ENCODE results near the gene CCDC179. TPM values are rescaled to one million over a fixed set of nuclear protein-coding genes. Genes with fewer than 3 reads are reported as not detected.
A peak's percentile ranks its signal among the peaks of the same experiment; 100 is the strongest.

The CCDC179 gene
- total and polyA plus RNA-seq, 10 of the 15 experiments (the other 5 are each of a cell fraction or from before 2014, with no cell fraction given), result 0.16 TPM; not detected in 9

DNA sequence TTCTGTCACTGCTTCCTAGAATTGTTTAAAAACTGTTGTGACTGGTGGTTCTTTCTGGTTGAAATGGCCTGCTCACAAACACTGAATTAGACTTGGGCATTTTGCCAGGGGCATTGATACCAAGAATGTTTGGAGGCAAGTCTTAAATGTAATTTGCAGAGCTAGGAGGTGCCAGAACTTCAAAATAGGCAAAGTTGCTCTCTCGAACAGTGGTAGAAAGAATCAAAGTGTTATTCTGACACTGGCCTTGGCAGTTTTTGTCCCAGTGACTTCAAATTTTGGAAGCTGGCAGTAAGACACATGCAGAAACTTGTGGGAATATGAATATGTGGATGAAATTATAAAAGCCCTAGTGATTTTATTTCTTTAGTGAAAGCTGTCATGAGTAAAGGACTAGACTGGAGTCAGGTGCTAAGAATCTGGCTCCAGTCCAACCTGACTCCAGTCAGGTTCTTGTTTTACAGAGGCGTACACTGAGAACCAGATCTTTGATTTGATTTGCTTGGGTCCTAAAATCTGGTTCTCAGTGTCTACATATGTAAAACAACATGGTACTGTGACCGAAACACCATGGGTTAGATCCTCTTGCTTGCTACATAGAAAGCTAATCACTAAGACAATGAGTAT, 51.6 kb downstream of the CCDC179 start:
- DNase-seq (ENCODE audit: low read depth, low spot score), result no peak
- peak; percentile 45 for ATAC-seq
- BruUV-seq (replicated peaks), result no TSS peak
- no peak for FAIRE-seq
- intact Hi-C loops (cut with micrococcal nuclease; ENCODE audit: unreplicated experiment) (no loop called here), in situ Hi-C loops (cut with MboI) (no loop called here)
- RAD21 ChIA-PET (ENCODE audit: unreplicated experiment), result interaction anchor here (1.1 kb wide), 1 partner anchor 31 kb away, joined by 3 read pairs; no protein-coding TSS in a partner anchor
- H4K20me1 ChIP-seq (ENCODE audit: control insufficient read depth, insufficient read depth), result no peaks in the 10 kb centered on the region
- no peak overlapping the region for H3K9ac ChIP-seq (ENCODE audit: control insufficient read depth, insufficient read depth, low read length)
- H3K79me2 ChIP-seq (ENCODE audit: control insufficient read depth, insufficient read depth, low read length), result no peaks in the 10 kb centered on the region
- H3K36me3 ChIP-seq (ENCODE audit: control insufficient read depth in 2 of 2, insufficient read depth in 2 of 2, low read length in 1 of 2), result no peaks in the 10 kb centered on the region; a peak in 1 of 4 replicates
- peaks cover 5% of the 10 kb centered on the region; the same call in 1 of the 2 replicates for H3K4me1 ChIP-seq (ENCODE audit: control insufficient read depth, insufficient read depth, low read length)
- 75% methylated on average over 3 of the region's 3 CpGs for WGBS (ENCODE audit: insufficient coverage, insufficient replicate concordance, low lambda C conversion rate, missing lambda C conversion rate)
- CTCF ChIA-PET, result interaction anchor here (0.6 to 1.5 kb wide), 7 partner anchors 13 to 144 kb away, joined by 3 read pairs; partner anchors contain the start of gene SVIP
- POLR2A ChIA-PET, result interaction anchor here (0.8 kb wide), 1 partner anchor 8 kb away, joined by 5 read pairs; no protein-coding TSS in a partner anchor
- SMC1A ChIA-PET (ENCODE audit: uncharacterized antibody, unreplicated experiment), result interaction anchor here (1.0 to 1.7 kb wide), 3 partner anchors 11 to 17 kb away, joined by 3 read pairs; no protein-coding TSS in a partner anchor
- no peaks in the 10 kb centered on the region for H3K27me3 ChIP-seq (replicated peaks in 1 of 2; ENCODE audit: control insufficient read depth in 2 of 2, insufficient read depth in 2 of 2, low read length in 1 of 2)
- H3K4me2 ChIP-seq (ENCODE audit: control insufficient read depth, insufficient read depth), result peak overlapping the region; percentile 22; the same call in 1 of the 2 replicates
- peaks cover 6% of the 10 kb centered on the region for H3K9me3 ChIP-seq (replicated peaks; ENCODE audit: control insufficient read depth, insufficient read depth, low read length)
- H3K4me3 ChIP-seq, result no peak overlapping the region
- H2AFZ ChIP-seq (ENCODE audit: control insufficient read depth, low read depth, low read length), result no peak overlapping the region
- H3K27ac ChIP-seq (ENCODE audit: control insufficient read depth, insufficient read depth), result peak overlapping the region; percentile 45; the same call in 1 of the 2 replicates
- TF ChIP-seq POLR2AphosphoS2 (IDR thresholded peaks at IDR 0.05; ENCODE audit: low read depth, low read length) (no peak), ZNF592 (IDR thresholded peaks at IDR 0.05) (no peak), ATF2 (IDR thresholded peaks at IDR 0.05; ENCODE audit: low read length) (no peak), ZNF24 (IDR thresholded peaks at IDR 0.05) (no peak), SP1 (IDR thresholded peaks at IDR 0.05; ENCODE audit: low read depth, low read length) (no peak), IKZF1 (conservative IDR thresholded peaks at IDR 0.05) (no peak), SKIL (IDR thresholded peaks at IDR 0.05; ENCODE audit: low read depth, poor library complexity, severe bottlenecking) (no peak)
- TF ChIP-seq, protein P1, sequence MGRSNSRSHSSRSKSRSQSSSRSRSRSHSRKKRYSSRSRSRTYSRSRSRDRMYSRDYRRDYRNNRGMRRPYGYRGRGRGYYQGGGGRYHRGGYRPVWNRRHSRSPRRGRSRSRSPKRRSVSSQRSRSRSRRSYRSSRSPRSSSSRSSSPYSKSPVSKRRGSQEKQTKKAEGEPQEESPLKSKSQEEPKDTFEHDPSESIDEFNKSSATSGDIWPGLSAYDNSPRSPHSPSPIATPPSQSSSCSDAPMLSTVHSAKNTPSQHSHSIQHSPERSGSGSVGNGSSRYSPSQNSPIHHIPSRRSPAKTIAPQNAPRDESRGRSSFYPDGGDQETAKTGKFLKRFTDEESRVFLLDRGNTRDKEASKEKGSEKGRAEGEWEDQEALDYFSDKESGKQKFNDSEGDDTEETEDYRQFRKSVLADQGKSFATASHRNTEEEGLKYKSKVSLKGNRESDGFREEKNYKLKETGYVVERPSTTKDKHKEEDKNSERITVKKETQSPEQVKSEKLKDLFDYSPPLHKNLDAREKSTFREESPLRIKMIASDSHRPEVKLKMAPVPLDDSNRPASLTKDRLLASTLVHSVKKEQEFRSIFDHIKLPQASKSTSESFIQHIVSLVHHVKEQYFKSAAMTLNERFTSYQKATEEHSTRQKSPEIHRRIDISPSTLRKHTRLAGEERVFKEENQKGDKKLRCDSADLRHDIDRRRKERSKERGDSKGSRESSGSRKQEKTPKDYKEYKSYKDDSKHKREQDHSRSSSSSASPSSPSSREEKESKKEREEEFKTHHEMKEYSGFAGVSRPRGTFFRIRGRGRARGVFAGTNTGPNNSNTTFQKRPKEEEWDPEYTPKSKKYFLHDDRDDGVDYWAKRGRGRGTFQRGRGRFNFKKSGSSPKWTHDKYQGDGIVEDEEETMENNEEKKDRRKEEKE (IDR thresholded peaks at IDR 0.05), result no peak
